H1 (cell line): Measurements from ENCODE around the gene PER2. TPM values are rescaled to one million over a fixed set of nuclear protein-coding genes. Genes with fewer than 3 reads are reported as not detected.

Experiments used
- ATF3 ChIP-seq: IDR thresholded peaks from 2 replicates; pipeline ENCODE4 v1.6.1; 2011; ENCODE audit warnings: low read depth, mild to moderate bottlenecking, low read length; ENCODE audit not compliant: insufficient read depth
- BCL11A ChIP-seq, 2 experiments: IDR thresholded peaks; one replicate each; pipeline ENCODE4 v1.6.1; 2011; ENCODE audit warnings: low read depth in 2 of 2, low read length in 2 of 2, mild to moderate bottlenecking in 2 of 2
- BRCA1 ChIP-seq: IDR thresholded peaks from 2 replicates; pipeline ENCODE4 v1.6.1; 2012; ENCODE audit warnings: low read depth, low read length, improper control_type of control experiment
- CHD7 ChIP-seq: fragments of 300-600 bp; sonication (generic); IDR thresholded peaks from 2 replicates; pipeline ENCODE4 v1.7.1; 2012; ENCODE audit warnings: low read length, moderate library complexity, mild to moderate bottlenecking, inconsistent platforms; ENCODE audit not compliant: insufficient replicate concordance
- EP300 ChIP-seq, 2 experiments: IDR thresholded peaks; 1 replicate in 1 of 2; 2 replicates in 1 of 2; pipeline ENCODE4 v1.6.1; 2011 to 2012; ENCODE audit warnings: low read depth in 2 of 2, low read length in 2 of 2, mild to moderate bottlenecking in 2 of 2, borderline replicate concordance in 1 of 2, inconsistent platforms in 1 of 2, moderate library complexity in 1 of 2
- polyA plus RNA-seq, 7 experiments: library from polyadenylated mRNA; depleted of rRNA in 3 of 7; stranded (reverse) in 5 of 7; unstranded in 2 of 7; fragments of >200 nt in 5 of 7; fragments of 200-250 nt in 2 of 7; gene quantifications; 1 replicate in 5 of 7; 2 replicates in 1 of 7; 4 replicates in 1 of 7; pipeline versions ENCODE4 v1.2.1 to v1.2.3, GENCODE V29; 2011 to 2013; ENCODE audit warnings: missing spikeins in 2 of 7, mixed read lengths in 2 of 7
- total RNA-seq: library from RNA; stranded (reverse); fragmentation: NEBNext Ultra II Directional; extraction: Animal tissue kit (Norgen Biotek cat#: 25700); gene quantifications from 2 replicates; pipeline ENCODE4 v1.2.1, GENCODE V29; 2021

Gene PER2
- total and polyA plus RNA-seq, 2 of the 8 experiments (the other 6 are each of a cell fraction or from before 2014, with no cell fraction given): 0.91 to 5.5 TPM

DNA sequence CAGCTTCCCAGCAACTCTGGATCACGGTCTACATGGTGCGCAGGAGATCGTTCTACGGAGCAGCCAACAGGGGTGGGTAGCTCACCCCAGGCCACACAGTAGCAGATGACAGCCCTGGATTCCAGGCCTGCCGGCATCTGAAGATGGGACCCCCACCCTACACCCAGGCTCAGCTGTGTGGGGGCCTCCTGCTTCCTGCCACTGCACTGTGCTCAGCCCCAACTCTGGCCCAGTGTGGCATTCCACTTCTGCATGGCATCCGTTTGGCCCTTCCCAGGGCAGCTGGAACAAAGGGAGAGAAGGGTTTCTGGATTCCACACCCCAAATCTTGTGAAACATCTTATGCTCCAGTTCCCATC lies 9.1 kb downstream of the PER2 start (continued):
- TF ChIP-seq ATF3 (no peak), BCL11A (IDR thresholded peaks at IDR 0.05; ENCODE audit: low read depth in 2 of 2, low read length in 2 of 2) (no peak), CHD7 (no peak), EP300 (IDR thresholded peaks at IDR 0.05; ENCODE audit: borderline replicate concordance in 1 of 2, low read depth in 2 of 2, low read length in 2 of 2) (no peak), BRCA1 (no peak)
- TF ChIP-seq, all 59 proteins: peak for 0
